GM12801 (cell line): ENCODE results near the gene POMC.

Experiments
- CTCF ChIP-seq: IDR thresholded peaks from one replicate; pipeline ENCODE4 v1.5.1; 2011; ENCODE audit warnings: control low read depth; ENCODE audit not compliant: insufficient read length; ENCODE audit errors: extremely low read depth

The POMC gene

GRCh38 chr2:25168256-25169072 is at the start of gene POMC:
Gene POMC, minus strand, starts transcription at chr2:25168580. Its CDS starts 3,808 bp downstream, at chr2:25164772.
- TF ChIP-seq CTCF, result no peak

GRCh38 chr2:25218100-25218499 is 49.7 kb upstream of the POMC start:
- TF ChIP-seq CTCF, result no peak

GRCh38 chr2:25215948-25216679 is 47.7 kb upstream of the POMC start:
- TF ChIP-seq CTCF, result no peak

- no peak for TF ChIP-seq CTCF
These were observed 46.9 kb upstream of the POMC start for GRCh38 chr2:25215232-25215631.

GRCh38 chr2:25213229-25213628 is 44.8 kb upstream of the POMC start:
- TF ChIP-seq CTCF, result no peak

GRCh38 chr2:25207078-25207545 is 38.7 kb upstream of the POMC start:
- no peak for TF ChIP-seq CTCF

- TF ChIP-seq CTCF, result no peak
These were observed 35.9 kb upstream of the POMC start for GRCh38 chr2:25204190-25204838.
